ENCODE results near the gene FBXO24. TPM values are rescaled to one million over a fixed set of nuclear protein-coding genes. Genes with fewer than 3 reads are reported as not detected.
"Not testable (repeated sequence)": the region's sequence is repeated elsewhere in the genome, so short reads cannot be mapped to it uniquely, and the experiment has no call there.

FBXO24 gene
- polyA plus RNA-seq, 3 donors from 2014 or later = 0.43 TPM; not detected in 2

DNA sequence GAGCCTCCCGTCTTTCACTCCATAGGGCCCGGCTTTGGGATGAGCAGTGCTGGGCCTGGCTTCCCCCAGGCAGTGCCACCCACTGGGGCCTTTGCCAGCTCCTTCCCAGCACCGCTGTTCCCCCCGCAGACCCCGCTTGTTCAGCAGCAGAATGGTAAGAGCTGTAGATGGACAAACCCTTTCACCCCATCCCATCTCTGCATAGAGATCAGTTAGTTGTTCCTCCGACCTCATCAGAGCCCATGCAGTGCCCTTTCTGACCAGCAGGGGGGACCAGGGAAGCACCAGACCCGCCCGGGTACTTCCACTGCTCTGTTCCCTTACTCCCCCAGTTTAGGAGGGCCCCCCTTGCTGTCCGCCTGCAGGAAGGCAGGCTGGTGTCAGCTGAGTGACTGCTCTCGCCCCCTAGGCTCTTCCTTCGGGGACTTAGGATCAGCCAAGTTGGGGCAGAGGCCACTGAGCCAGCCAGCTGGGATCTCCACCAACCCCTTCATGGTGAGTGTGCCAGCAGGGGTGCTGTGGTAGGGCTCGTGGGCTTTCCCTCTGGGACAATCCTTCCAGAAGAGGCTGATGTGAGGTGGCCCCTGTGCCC is 22.2 kb upstream of the FBXO24 start:
- DNase-seq = peak; percentile 69 to 76 (median 72)
- no peak overlapping the region for H3K4me3 Mint-ChIP-seq
- H3K9me3 Mint-ChIP-seq = no peaks in the 10 kb centered on the region
- H3K27me3 Mint-ChIP-seq (ENCODE audit: low read depth in 3 of 3) = peaks cover 0 to 4% (median 3%) of the 10 kb centered on the region in 3 donors
- peaks cover 21 to 31% of the 10 kb centered on the region in 2 donors for H3K4me1 Mint-ChIP-seq
- H3K27ac Mint-ChIP-seq = peak overlapping the region in 2 of 6 donors; percentile 67 to 84
- peaks cover 0 to 10% (median 7%) of the 10 kb centered on the region in 3 donors for H3K36me3 Mint-ChIP-seq

DNA sequence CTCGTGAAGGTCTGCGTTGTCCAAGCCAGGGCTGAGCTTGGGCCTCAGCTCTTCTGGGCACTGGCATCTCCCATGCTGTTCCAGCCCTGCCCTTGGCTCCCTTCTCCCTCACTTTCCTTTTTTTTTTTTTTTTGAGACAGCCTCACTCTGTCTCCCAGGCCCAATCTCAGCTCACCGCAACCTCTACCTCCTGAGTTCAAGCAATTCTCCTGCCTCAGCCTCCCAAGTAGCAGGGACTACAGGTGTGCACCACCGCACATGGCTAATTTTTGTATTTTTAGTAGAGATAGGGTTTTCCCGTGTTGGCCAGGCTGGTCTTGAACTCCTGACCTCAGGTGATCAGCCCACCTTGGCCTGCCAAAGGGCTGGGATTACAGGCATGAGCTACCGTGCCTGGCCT is 21.7 kb upstream of the FBXO24 start:
- H3K4me3 Mint-ChIP-seq; DNase-seq; H3K9me3 Mint-ChIP-seq; H3K27me3 Mint-ChIP-seq (ENCODE audit: low read depth in 3 of 3): not testable (repeated sequence)
- H3K4me1 Mint-ChIP-seq = peaks cover 23 to 31% of the 10 kb centered on the region in 2 donors
- H3K27ac Mint-ChIP-seq = peak overlapping the region in 2 of 6 donors; percentile 8 to 46
- H3K36me3 Mint-ChIP-seq = peaks cover 0 to 10% (median 7%) of the 10 kb centered on the region in 3 donors

GRCh38 chr7:100565133-100565571 is 21.0 kb upstream of the FBXO24 start:
- no peak overlapping the region for H3K4me3 Mint-ChIP-seq
- peaks cover 0 to 13% (median 7%) of the 10 kb centered on the region in 3 donors for H3K27me3 Mint-ChIP-seq (ENCODE audit: low read depth in 3 of 3)
- DNase-seq = no peak
- peaks cover 23 to 27% of the 10 kb centered on the region in 2 donors for H3K4me1 Mint-ChIP-seq
- peaks cover 0 to 7% (median 4%) of the 10 kb centered on the region in 3 donors for H3K36me3 Mint-ChIP-seq
- no peaks in the 10 kb centered on the region for H3K9me3 Mint-ChIP-seq
- no peak overlapping the region for H3K27ac Mint-ChIP-seq

- H3K4me3 Mint-ChIP-seq = no peak overlapping the region
- no peak for DNase-seq
- H3K9me3 Mint-ChIP-seq = no peaks in the 10 kb centered on the region
- H3K27ac Mint-ChIP-seq = peak overlapping the region in 1 of 6 donors; percentile 6
- H3K36me3 Mint-ChIP-seq = peaks cover 0 to 7% (median 4%) of the 10 kb centered on the region in 3 donors
- peaks cover 2 to 17% (median 8%) of the 10 kb centered on the region in 3 donors for H3K27me3 Mint-ChIP-seq (ENCODE audit: low read depth in 3 of 3)
- peaks cover 27 to 28% of the 10 kb centered on the region in 2 donors for H3K4me1 Mint-ChIP-seq
Observed at GRCh38 chr7:100566018-100566531, 20.1 kb upstream of the FBXO24 start.

- peaks cover 0 to 10% (median 4%) of the 10 kb centered on the region in 3 donors for H3K36me3 Mint-ChIP-seq
- peaks cover 27 to 35% of the 10 kb centered on the region in 2 donors for H3K4me1 Mint-ChIP-seq
- H3K9me3 Mint-ChIP-seq = no peaks in the 10 kb centered on the region
- no peak overlapping the region for H3K4me3 Mint-ChIP-seq
- DNase-seq = no peak
- H3K27ac Mint-ChIP-seq = peak overlapping the region in 5 of 6 donors; percentile 62 to 78 (median 74)
- peaks cover 2 to 22% (median 8%) of the 10 kb centered on the region in 3 donors for H3K27me3 Mint-ChIP-seq (ENCODE audit: low read depth in 3 of 3)
Observed at GRCh38 chr7:100567031-100567730, 18.9 kb upstream of the FBXO24 start.

DNA sequence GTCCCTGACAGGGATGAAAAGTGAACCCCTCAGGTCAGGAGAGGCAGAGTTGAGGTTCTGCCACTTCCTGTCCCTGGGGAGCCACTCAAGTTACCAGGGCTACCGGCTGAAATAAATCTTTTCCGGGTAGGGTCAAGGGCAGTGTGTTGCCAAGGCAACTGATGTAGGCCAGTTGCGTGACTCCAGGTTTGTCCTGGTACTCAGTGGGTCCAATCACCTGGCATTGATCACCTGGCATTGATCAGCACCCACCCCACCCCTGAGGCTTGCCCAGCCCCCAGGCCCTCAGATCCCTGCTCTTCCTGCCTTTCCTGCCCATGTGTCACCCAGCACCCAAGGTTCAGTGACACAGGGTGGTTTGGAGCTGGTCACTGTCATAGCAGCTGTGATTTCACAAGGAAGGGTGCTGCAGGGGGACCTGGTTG is 18.4 kb upstream of the FBXO24 start:
- DNase-seq = no peak
- Mint-ChIP-seq H3K27ac (peak overlapping the region in 5 of 6 donors; percentile 62 to 78 (median 74)), H3K4me1 (peaks cover 27 to 35% of the 10 kb centered on the region in 2 donors), H3K4me3 (peak overlapping the region in 1 of 5 donors; percentile 6), H3K36me3 (peaks cover 0 to 9% (median 4%) of the 10 kb centered on the region in 3 donors), H3K27me3 (ENCODE audit: low read depth in 3 of 3) (peaks cover 2 to 22% (median 8%) of the 10 kb centered on the region in 3 donors), H3K9me3 (no peaks in the 10 kb centered on the region)

GRCh38 chr7:100568176-100568895 is 17.8 kb upstream of the FBXO24 start:
- no peaks in the 10 kb centered on the region for H3K9me3 Mint-ChIP-seq
- H3K4me3 Mint-ChIP-seq = peak overlapping the region in 2 of 5 donors; percentile 22 to 41
- peaks cover 2 to 22% (median 8%) of the 10 kb centered on the region in 3 donors for H3K27me3 Mint-ChIP-seq (ENCODE audit: low read depth in 3 of 3)
- peaks cover 27 to 35% of the 10 kb centered on the region in 2 donors for H3K4me1 Mint-ChIP-seq
- DNase-seq = no peak
- H3K36me3 Mint-ChIP-seq = peaks cover 0 to 7% (median 4%) of the 10 kb centered on the region in 3 donors
- H3K27ac Mint-ChIP-seq = peak overlapping the region in 5 of 6 donors; percentile 51 to 78 (median 70)

- no peaks in the 10 kb centered on the region for H3K9me3 Mint-ChIP-seq
- H3K27ac Mint-ChIP-seq = peak overlapping the region; percentile 51 to 82 (median 70)
- H3K36me3 Mint-ChIP-seq = peaks cover 0 to 3% (median 0%) of the 10 kb centered on the region in 3 donors
- peak; percentile 51 to 57 (median 56) for DNase-seq
- H3K4me1 Mint-ChIP-seq = peaks cover 21 to 33% of the 10 kb centered on the region in 2 donors
- H3K27me3 Mint-ChIP-seq (ENCODE audit: low read depth in 3 of 3) = peaks cover 2 to 22% (median 8%) of the 10 kb centered on the region in 3 donors
- H3K4me3 Mint-ChIP-seq = peak overlapping the region; percentile 41 to 77 (median 63)
Observed at GRCh38 chr7:100568896-100569844, 17.0 kb upstream of the FBXO24 start.

DNA sequence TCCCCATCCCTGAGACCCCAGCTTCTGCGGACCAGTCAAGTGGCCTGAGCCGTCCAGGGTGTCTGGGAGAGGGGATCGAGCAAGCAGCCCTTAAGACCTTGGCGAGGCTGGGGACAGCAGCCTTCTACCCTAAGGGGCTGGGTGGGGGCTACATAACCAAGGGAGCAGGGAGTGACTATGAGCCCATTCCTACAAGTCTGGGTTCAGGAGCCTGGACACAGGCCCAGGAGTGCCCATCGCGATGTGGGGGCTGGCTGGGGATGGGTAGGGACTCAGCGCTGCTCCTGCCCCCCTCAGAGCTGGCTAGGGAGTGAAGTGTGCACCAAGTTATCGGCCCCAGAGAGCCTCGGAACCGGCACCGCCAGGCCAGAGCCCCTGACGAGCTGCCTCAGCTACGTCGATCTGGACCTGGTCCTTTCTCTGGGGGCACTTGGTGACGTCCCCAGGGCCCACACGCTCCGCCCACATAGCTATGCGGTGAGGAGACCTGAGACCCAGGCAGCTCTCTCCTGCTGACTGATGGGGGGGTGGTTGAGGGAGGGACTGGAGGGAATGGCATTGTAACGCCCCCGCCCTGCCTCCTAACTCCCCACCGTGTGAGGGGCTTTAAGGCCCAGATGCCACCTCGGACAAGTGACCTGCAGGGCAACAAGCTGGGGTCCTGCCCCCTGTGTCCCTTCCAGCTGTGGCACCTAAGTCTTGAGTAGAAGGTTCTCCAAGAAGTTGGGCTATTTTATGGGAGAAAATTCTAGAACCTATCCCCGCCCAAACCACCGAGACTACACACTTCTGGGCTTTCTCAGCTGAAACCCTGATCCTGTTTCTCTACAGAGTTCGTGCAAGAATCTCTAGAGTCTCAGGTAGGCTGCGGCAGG is 14.9 kb upstream of the FBXO24 start:
- Mint-ChIP-seq H3K4me3 (peak overlapping the region in 4 of 5 donors; percentile 13 to 67 (median 26)), H3K27me3 (ENCODE audit: low read depth in 3 of 3) (peaks cover 2 to 25% (median 10%) of the 10 kb centered on the region in 3 donors), H3K4me1 (peaks cover 21 to 33% of the 10 kb centered on the region in 2 donors), H3K27ac (peak overlapping the region in 1 of 6 donors; percentile 30), H3K9me3 (no peaks in the 10 kb centered on the region), H3K36me3 (peaks cover 0 to 3% (median 0%) of the 10 kb centered on the region in 3 donors)
- no peak for DNase-seq

DNA sequence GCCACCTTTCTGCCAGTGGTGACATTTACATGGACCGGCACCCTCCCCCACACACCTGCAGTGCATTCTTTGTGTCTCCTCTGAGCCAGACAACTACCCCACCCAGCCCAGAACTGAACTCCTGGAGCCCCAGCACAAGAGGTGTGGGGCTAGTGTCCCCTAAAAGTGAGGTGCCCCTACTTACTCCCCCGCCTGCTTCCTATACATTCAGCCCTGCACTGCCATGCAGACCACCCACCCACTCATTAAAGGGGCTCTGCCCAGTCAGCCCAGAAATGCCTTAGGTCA is 14.4 kb upstream of the FBXO24 start:
- Mint-ChIP-seq H3K4me3 (peak overlapping the region in 2 of 5 donors; percentile 18 to 30), H3K9me3 (no peaks in the 10 kb centered on the region), H3K4me1 (peaks cover 21 to 33% of the 10 kb centered on the region in 2 donors), H3K27ac (peak overlapping the region in 1 of 6 donors; percentile 28), H3K36me3 (peaks cover 0 to 3% (median 0%) of the 10 kb centered on the region in 3 donors), H3K27me3 (ENCODE audit: low read depth in 3 of 3) (peaks cover 2 to 28% (median 10%) of the 10 kb centered on the region in 3 donors)
- no peak for DNase-seq

GRCh38 chr7:100572281-100572948 is 13.7 kb upstream of the FBXO24 start:
- Mint-ChIP-seq H3K36me3 (peaks cover 0 to 3% (median 0%) of the 10 kb centered on the region in 3 donors), H3K27ac (no peak overlapping the region), H3K4me1 (peaks cover 20 to 33% of the 10 kb centered on the region in 2 donors), H3K4me3 (peak overlapping the region in 1 of 5 donors; percentile 18), H3K9me3 (no peaks in the 10 kb centered on the region), H3K27me3 (ENCODE audit: low read depth in 3 of 3) (peaks cover 2 to 28% (median 10%) of the 10 kb centered on the region in 3 donors)
- DNase-seq = no peak

Measured in immature natural killer cell (primary cell).